Inferior parietal cortex (tissue), 1 donor: Measurements from ENCODE around the gene CSTA.
A peak's percentile ranks its signal among the peaks of the same experiment; 100 is the strongest.
"Not testable (repeated sequence)": the region's sequence is repeated elsewhere in the genome, so short reads cannot be mapped to it uniquely, and the experiment has no call there.

Experiments used
- DNase-seq: peaks from one replicate; pipeline ENCODE4 v3.0.0-alpha.2; 2016; ENCODE audit errors: extremely low spot score

The CSTA gene

DNA sequence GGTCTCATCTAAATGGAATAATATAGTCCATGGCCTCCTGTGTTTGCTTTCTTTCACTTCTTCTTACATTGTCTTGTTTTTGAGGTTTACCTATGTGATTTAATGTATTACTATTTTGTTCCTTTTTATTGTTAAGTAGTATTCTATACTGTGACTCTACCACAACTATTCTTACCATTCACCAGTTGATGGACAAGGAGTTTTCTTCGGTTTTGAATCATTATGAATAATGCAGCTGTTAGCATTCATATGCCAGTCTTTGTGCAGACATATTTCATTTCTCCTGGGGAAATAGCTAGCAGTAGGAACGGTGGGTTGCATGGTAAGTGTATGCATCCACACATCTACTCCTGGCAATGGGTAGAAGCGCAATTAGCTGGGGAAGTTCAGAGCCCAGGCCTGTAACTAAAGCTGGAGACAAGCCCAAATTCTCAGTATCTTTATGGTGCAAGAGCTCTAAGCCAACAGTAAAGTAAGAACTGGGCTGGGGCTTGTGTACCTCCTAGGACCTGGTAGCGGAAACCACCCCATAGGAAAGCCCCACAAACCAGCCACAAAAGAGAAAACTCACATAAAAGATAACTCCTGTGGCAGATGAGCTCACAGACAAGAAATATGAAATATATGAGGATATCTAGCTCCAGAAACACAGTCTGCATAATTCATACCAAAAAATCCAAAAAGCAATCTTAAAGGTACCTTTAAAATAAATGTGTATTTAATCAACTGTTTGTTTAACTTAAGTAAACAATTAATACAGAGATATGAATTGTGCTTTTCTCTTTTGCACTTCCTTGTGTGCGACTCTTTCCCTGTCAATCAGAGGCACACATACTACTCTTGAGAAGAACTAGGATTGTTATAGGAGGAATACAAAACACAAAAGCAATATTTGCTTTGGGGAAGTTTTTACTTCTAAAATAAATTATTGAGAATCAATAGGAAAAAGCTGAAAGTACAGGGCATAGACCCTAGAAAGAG is 2.7 kb upstream of the CSTA start:
- DNase-seq: no peak

- no peak for DNase-seq
These were observed 721 bp downstream of the CSTA start for GRCh38 chr3:122325769-122326168.

- no peak for DNase-seq
These were observed 6.8 kb downstream of the CSTA start for GRCh38 chr3:122331886-122332285.

GRCh38 chr3:122332551-122332950 is 7.5 kb downstream of the CSTA start:
- no peak for DNase-seq

- DNase-seq: no peak
These were observed 17.8 kb downstream of the CSTA start for GRCh38 chr3:122342803-122343202.

DNA sequence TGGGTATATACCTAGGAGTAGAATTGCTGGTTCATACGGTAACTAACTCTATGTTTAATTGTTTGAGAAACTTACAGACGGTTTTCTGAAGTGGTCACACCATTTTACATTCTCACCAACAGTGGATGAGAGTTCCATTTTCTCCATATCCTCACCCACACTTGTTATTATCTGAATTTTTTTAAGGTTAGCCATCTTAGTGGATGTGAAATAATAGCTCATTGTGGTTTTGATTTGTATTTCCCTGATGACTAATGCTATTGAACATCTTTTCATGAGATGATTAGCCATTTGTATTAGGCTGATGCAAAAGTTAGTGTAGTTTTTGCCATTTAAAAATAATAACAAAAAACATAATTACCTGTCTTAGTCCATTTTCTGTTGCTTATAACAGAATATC is 18.6 kb downstream of the CSTA start:
- DNase-seq: no peak

DNA sequence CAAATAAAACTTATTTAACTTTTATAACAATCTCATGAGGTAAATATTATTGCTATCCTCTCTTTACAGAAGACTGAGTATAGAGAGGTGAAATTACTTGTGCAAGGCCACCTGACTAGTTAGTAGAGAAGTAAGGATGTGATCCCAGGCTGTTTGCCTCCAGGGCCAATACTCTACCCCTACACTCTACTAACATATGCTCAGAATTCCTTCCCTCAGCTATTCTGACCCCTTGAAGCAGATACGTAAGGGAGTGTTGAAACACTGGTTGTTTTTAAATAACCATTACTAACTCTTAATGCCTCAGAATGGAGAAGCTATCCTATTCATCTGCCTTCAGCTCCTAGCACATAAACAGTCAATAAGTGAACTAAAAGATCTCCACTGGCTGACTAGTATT is 24.1 kb downstream of the CSTA start:
- DNase-seq: no peak

- no peak for DNase-seq
These were observed 25.9 kb downstream of the CSTA start for GRCh38 chr3:122350814-122351418.

GRCh38 chr3:122351612-122352011 is 26.6 kb downstream of the CSTA start:
- DNase-seq: no peak

- no peak for DNase-seq
These were observed 28.2 kb downstream of the CSTA start for GRCh38 chr3:122353215-122353614.

DNA sequence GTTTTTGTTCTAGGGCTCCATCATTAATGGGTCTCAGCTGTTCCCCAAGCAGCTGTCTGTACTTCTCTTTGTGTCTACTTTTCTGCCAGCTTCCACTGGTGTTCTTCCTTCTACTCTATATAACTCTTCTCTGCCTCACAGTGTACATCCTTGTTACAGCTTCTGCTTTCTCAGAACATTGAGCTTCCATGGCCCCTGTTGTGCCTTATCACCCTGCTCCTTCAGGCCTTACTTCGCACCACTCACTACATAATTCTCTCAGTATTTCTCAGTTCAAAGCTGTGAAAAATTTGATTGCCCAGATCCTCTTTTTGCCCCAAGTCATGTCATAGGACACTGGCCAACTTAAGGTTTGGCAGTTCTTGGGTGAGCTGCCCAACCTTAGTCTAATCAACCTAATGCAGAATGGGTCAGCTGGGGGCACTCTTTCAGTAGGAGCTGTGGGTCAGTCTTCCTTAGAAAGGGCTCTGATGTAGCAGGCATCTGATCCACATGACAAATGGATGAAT is 28.9 kb downstream of the CSTA start:
- no peak for DNase-seq

- no peak for DNase-seq
These were observed 30.6 kb downstream of the CSTA start for GRCh38 chr3:122355612-122356011.

DNA sequence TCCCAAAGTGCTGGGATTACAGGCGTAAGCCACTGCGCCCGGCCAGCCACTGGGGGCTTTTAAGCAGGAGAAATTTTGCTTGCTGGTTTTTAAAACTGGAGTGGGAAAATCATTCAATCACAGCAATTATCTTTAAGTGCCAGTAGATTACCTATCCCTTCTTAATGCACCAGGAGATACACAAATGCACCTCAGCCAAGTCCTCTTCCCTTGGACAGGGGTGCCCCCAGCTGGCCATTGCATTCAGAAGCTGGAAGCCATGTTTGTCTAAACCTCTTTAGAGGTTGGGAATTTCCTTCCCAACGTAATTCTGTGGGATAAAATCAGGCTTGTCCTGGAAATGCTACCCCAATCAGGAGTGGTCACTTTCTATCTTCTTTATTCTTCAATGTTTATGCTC is 31.4 kb downstream of the CSTA start:
- peak; percentile 18 for DNase-seq

GRCh38 chr3:122357828-122358702 is 33.0 kb downstream of the CSTA start:
- no peak for DNase-seq

GRCh38 chr3:122358703-122359032 is 33.6 kb downstream of the CSTA start:
- no peak for DNase-seq

DNA sequence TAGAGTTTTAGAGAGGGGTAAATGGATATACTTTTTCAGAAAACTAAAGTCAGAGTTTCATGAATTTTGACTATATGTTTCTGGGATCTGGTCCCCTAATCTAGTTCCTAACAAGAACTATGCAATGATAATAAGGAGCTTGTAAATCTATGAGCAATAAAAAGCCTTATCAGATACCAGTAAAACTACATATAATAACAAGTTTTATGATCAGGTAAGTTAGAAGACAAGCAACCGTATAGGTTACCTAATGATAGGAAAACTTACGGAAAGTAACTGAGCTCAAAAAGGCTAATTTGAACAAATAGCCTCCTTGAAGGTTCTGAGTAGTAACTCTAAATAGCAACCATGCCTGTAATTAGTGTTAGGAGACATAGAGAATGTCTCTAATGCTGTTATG is 37.0 kb downstream of the CSTA start:
- DNase-seq: no peak

DNA sequence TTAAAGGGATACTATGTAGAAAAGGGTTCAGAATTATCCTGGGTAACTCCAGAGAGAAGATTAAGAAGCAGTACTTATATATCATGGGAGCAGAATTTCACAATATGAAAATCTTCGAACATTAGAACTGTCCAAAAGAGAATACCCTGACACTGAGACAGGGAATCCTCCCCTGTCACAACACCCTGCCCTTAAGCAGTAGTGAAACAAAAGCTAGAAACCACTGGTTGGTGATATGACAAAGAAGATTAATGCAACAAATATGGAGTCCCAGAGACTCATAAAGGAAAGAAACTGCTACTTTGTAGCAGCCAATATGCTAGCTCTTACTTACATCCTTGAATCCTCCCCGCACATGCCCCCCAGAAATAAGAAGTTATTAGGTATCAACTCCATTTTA is 39.4 kb downstream of the CSTA start:
- DNase-seq: no peak

DNA sequence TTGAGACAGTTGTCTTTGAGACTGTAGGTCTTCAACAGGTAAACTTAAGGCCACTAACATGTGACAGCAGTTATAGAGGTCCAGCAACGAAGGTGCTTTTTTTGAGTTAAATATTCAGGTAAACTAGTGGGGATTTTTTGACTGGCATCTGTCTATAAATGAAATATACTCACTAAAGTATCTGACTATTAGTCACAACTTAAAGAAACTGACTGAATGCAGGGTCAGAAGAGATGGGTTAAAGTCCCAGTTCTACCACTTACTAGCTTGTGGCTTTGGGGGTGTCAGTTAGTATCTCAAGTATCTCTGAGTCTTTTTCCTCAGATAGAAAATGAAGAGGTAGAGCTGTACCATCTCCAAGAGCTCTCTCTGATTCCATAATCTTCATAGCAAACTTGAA is 40.0 kb downstream of the CSTA start:
- DNase-seq: no peak

DNA sequence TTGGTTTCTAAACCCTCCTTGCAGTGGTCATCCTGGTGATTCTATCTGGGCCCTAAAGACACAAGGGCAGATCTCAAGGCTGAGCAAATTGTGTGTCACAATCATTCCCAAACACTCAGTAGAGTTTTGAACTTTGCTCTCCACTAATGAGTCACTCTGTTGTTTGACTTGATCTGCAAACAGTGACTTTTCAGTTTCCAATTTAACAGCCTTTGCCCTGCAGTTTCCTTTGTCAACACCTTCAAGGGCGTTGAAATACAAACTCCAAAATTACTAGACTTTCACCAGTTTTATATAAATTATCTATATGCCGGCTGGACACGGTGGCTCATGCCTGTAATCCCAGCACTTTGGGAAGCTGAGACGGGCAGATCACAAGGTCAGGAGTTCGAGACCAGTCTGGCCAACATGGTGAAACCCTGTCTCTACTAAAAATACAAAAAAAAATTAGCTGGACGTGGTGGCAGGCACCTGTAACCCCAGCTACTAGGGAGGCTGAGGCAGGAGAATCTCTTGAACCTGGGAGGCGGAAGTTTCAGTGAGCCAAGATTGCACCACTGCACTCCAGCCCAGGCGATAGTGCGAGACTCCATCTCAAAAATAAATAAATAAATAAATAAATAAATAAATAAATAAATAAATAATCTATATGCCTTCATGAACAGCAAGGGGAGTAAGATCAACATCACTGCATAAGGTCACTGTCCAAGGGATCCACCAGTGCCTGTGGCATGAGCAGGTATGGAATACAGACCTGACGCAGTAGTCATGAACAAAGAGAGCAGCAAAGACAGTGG is 40.7 kb downstream of the CSTA start:
- not testable (repeated sequence) for DNase-seq

DNA sequence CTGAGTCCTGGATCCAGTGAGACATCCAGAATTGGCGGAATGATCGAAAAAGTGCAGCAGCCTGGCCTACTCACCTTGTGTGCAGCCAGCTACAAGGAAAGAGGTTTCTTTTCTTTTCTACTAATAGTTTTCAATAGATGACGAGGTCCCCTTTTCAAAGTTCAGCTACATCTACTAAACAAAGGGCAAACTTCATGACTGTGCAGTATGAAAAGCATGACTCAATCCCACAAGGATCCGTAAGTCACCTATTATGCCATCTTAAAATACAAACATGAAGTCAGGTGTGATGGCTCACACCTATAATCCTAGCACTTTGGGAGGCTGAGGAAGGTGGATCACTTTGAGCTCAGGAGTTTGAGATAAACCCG is 41.3 kb downstream of the CSTA start:
- no peak for DNase-seq

GRCh38 chr3:122374034-122374433 is 49.0 kb downstream of the CSTA start:
- no peak for DNase-seq
